Measurements from ENCODE around the gene XKR8.

DNA sequence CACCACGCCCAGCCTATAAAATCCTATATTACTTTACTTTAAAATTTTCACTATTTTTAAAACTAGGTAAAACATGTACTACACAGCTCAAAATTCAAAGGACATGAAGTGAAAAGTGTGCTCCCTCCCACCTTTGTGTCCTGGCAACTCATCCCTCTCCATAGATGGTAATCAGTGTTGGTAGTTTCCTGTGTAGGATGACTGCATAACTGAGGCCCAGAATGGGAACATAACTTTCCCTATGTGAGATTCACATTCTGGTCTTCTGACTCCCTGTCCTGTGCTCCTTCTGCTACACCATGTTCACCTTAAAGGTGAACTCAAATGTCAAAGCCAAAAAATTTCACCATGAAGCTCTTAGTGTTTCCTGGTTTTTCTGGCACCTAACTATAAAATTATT, 39.3 kb downstream of the XKR8 start:
- TF ChIP-seq POLR2A (IDR thresholded peaks at IDR 0.05) (no peak), EP300 (IDR thresholded peaks at IDR 0.05) (no peak)
- TF ChIP-seq, protein P1, sequence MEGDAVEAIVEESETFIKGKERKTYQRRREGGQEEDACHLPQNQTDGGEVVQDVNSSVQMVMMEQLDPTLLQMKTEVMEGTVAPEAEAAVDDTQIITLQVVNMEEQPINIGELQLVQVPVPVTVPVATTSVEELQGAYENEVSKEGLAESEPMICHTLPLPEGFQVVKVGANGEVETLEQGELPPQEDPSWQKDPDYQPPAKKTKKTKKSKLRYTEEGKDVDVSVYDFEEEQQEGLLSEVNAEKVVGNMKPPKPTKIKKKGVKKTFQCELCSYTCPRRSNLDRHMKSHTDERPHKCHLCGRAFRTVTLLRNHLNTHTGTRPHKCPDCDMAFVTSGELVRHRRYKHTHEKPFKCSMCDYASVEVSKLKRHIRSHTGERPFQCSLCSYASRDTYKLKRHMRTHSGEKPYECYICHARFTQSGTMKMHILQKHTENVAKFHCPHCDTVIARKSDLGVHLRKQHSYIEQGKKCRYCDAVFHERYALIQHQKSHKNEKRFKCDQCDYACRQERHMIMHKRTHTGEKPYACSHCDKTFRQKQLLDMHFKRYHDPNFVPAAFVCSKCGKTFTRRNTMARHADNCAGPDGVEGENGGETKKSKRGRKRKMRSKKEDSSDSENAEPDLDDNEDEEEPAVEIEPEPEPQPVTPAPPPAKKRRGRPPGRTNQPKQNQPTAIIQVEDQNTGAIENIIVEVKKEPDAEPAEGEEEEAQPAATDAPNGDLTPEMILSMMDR (IDR thresholded peaks at IDR 0.05): no peak

Data from sigmoid colon (tissue), 4 donors.